Erythroblast (primary cell): ENCODE data around the gene ZBTB14.

Experiments used
- GATA1 ChIP-seq: IDR thresholded peaks from 2 replicates; pipeline ENCODE4 v1.6.1; 2011; ENCODE audit warnings: low read depth, mild to moderate bottlenecking, control low read depth, low read length, moderate library complexity
- POLR2A ChIP-seq: IDR thresholded peaks from 2 replicates; pipeline ENCODE4 v1.6.1; 2011; ENCODE audit warnings: mild to moderate bottlenecking, low read length

DNA sequence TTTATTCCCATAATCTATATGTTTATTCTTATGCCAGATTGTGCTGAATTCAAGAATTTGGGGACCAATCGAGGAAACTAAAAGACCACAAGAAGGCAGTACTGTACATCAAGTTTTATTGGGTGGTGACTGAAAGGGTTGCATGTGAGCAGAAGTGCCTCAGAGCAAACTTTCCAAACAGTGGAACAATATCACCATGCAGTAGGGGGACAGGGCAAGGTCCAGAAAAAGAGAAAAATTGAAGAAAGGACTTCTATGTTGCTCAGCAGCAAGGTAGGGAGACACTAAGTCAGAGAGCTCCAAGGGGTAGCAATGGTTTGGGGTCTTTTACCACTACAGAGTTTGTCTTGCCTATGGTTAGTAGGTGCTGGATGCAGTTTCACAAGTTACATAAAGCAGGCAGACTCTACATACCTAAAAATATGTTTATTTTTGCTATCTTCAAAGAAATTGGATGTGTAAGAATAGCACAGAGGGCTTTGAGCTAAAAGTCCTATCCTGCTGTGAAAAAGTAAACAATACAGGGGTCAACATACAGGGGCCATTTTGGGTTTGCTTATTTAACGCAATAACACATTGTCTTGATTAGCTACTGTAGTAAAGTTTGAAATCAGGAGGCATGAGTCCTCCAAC lies 43.8 kb upstream of the ZBTB14 start:
- TF ChIP-seq POLR2A = no peak
- no peak for TF ChIP-seq GATA1
